WERI-Rb-1 (cell line): ENCODE measurements around the gene OGDHL.

ENCODE experiments used
- DNase-seq: peaks from one replicate; pipeline ENCODE4 v3.0.0-alpha.2; 2020
- H3K27ac ChIP-seq: fragments of 250-450 bp; sonication (Bioruptor Pico); 2 replicates; pipeline ENCODE4 v1.5.1; 2020; ENCODE audit warnings: mild to moderate bottlenecking, moderate library complexity
- H3K27me3 ChIP-seq: fragments of 250-450 bp; sonication (Bioruptor Pico); 2 replicates; pipeline ENCODE4 v1.5.1; 2021; ENCODE audit warnings: mild to moderate bottlenecking, low read depth, moderate library complexity; ENCODE audit not compliant: insufficient read depth, severe bottlenecking
- H3K36me3 ChIP-seq: fragments of 250-450 bp; sonication (Bioruptor Pico); 2 replicates; pipeline ENCODE4 v1.5.1; 2020; ENCODE audit warnings: mild to moderate bottlenecking, moderate library complexity
- H3K4me3 ChIP-seq: 2 replicates; pipeline ENCODE4 v1.5.1; 2011; ENCODE audit warnings: low read depth, mild to moderate bottlenecking, control low read depth, low read length
- H3K9me3 ChIP-seq: fragments of 250-450 bp; sonication (Bioruptor Pico); 2 replicates; pipeline ENCODE4 v1.5.1; 2021; ENCODE audit warnings: mild to moderate bottlenecking, moderate library complexity; ENCODE audit not compliant: severe bottlenecking
- TF ChIP-seq, protein P1 (sequence below): IDR thresholded peaks from 2 replicates; pipeline ENCODE4 v1.5.1; 2011; ENCODE audit warnings: low read depth, mild to moderate bottlenecking, control low read depth, inconsistent platforms, low read length

OGDHL gene

DNA sequence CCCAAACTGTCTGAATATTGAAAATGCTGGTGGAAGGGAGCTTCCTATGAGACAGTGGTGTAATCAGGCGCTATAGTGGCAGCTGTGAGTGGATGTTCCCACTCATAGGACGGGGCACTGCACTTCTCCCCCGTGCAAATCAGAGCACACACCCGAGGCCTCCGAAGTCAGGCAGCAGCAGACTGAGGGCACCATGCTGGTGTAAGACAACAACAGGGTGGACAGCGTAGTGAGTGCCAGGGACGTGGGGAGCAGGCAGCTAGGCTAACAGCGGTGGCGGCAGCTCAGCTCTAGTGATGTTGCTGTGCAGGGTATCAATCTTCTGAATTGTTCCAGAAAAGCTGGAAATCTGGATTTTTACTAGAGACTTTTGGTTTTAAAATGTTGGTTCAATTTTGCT is 63.4 kb downstream of the OGDHL start:
- DNase-seq = no peak
- Histone ChIP-seq H3K4me3 (no peak overlapping the region), H3K36me3 (no peaks in the 10 kb centered on the region), H3K27ac (no peak overlapping the region), H3K9me3 (no peaks in the 10 kb centered on the region), H3K27me3 (no peaks in the 10 kb centered on the region)
- TF ChIP-seq, protein P1, sequence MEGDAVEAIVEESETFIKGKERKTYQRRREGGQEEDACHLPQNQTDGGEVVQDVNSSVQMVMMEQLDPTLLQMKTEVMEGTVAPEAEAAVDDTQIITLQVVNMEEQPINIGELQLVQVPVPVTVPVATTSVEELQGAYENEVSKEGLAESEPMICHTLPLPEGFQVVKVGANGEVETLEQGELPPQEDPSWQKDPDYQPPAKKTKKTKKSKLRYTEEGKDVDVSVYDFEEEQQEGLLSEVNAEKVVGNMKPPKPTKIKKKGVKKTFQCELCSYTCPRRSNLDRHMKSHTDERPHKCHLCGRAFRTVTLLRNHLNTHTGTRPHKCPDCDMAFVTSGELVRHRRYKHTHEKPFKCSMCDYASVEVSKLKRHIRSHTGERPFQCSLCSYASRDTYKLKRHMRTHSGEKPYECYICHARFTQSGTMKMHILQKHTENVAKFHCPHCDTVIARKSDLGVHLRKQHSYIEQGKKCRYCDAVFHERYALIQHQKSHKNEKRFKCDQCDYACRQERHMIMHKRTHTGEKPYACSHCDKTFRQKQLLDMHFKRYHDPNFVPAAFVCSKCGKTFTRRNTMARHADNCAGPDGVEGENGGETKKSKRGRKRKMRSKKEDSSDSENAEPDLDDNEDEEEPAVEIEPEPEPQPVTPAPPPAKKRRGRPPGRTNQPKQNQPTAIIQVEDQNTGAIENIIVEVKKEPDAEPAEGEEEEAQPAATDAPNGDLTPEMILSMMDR = no peak

- no peaks in the 10 kb centered on the region for H3K9me3 ChIP-seq
- DNase-seq = no peak
- H3K27ac ChIP-seq = no peak overlapping the region
- no peaks in the 10 kb centered on the region for H3K27me3 ChIP-seq
- H3K4me3 ChIP-seq = no peak overlapping the region
- H3K36me3 ChIP-seq = no peaks in the 10 kb centered on the region
- TF ChIP-seq, protein P1 = no peak
Measured at GRCh38 chr10:49696311-49696710, 65.8 kb downstream of the OGDHL start.

DNA sequence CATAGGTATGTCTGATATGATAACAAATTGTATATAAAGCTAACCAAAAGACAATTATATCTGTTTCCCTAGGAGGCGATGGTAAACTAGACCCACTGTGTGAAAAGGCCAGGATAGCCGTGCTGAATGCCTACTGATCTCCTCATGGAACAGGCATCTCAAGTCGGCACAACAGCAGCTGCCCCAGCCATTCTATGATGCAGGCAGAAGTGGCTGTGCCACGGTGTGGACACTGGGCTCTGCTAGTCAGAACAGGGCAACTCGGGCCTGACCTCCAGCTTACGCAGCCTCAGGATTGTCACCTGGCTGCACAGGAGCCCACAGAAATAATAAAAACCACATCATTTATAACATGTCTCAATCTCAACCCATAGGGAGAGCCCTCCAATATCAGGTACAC is 67.7 kb downstream of the OGDHL start:
- no peaks in the 10 kb centered on the region for H3K27me3 ChIP-seq
- no peaks in the 10 kb centered on the region for H3K36me3 ChIP-seq
- TF ChIP-seq, protein P1 = no peak
- H3K4me3 ChIP-seq = no peak overlapping the region
- no peak overlapping the region for H3K27ac ChIP-seq
- DNase-seq = no peak
- H3K9me3 ChIP-seq = no peaks in the 10 kb centered on the region

GRCh38 chr10:49691588-49691987 is 70.5 kb downstream of the OGDHL start:
- Histone ChIP-seq H3K36me3 (no peaks in the 10 kb centered on the region), H3K9me3 (no peaks in the 10 kb centered on the region), H3K27me3 (no peaks in the 10 kb centered on the region), H3K27ac (no peak overlapping the region), H3K4me3 (no peak overlapping the region)
- TF ChIP-seq, protein P1 = no peak
- DNase-seq = no peak

DNA sequence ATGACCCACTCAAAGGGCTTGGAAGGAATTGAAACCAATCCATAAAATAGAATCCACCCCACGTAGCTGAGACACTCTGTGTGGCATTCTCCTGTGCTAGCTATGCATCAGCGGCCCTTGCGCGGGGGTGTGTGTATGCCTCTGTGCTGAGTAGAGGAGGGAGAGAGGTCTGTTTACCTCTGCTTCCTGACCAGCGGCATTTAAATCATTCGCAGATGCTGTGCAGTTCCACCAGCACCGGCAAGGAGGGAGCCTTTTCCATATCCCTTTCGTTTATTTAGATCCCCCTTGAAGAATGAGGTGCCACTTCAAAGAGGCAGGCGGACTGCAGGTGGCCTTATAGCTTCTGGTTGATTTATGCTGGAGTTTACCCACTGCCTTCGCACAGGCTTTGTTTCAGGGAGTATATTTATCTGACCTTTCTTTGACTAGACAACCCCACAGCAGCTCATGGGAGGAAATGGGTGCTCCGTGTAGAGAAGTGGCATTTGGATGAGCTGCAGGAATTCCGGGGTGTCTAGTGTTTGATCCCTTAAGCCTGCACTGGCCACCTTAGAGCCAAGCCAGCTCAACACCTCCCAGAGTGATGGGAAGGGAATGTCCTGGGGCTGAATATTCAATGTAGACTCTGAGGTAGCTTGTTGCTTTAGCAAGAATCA is 71.3 kb downstream of the OGDHL start:
- H3K36me3 ChIP-seq = no peaks in the 10 kb centered on the region
- H3K4me3 ChIP-seq = no peak overlapping the region
- H3K27ac ChIP-seq = no peak overlapping the region
- no peaks in the 10 kb centered on the region for H3K9me3 ChIP-seq
- H3K27me3 ChIP-seq = no peaks in the 10 kb centered on the region
- TF ChIP-seq, protein P1 = no peak
- no peak for DNase-seq

DNA sequence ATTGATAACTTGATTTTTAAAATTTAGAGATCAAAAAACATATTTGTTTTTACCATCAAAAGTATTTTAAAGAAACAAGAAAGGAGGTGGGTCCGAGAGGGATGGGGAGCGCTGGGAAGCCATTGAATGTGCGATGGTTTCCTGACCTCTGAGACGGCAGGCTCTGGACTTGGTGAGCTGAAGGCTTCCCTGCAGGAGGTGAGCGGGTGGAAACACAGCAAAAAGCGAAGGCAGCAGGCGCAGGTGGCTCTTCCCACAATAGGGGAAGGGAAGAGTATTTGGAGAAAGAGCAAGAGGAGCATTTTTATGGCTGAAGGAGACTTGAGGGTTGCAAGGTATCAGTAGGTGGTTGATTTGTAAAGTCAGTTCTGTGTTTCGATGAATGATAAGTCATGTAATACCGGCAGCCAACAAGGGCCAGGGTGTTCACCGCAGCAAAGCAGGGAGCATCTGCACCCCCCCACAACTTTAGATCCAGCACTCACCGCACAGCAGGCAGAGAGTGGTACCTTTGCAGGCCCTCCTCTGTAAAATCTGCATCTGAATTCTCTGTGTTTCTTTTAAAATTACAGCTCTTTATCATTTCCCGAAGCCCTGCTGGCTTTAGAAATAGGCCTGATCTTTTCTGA is 72.1 kb downstream of the OGDHL start:
- Histone ChIP-seq H3K27ac (no peak overlapping the region), H3K4me3 (no peak overlapping the region), H3K36me3 (no peaks in the 10 kb centered on the region), H3K27me3 (no peaks in the 10 kb centered on the region), H3K9me3 (no peaks in the 10 kb centered on the region)
- TF ChIP-seq, protein P1 = no peak
- no peak for DNase-seq
